Measurements from ENCODE around the gene GOLGA1.
A peak's percentile ranks its signal among the peaks of the same experiment; 100 is the strongest.
"Not testable (repeated sequence)": the region's sequence is repeated elsewhere in the genome, so short reads cannot be mapped to it uniquely, and the experiment has no call there.

Gene GOLGA1

GRCh38 chr9:124940894-124941678, at the start of gene GOLGA1:
Gene GOLGA1 (minus strand): TSS chr9:124941083. CDS start chr9:124938711, 2,372 bp downstream.
- peak within 1 kb of the TSS; percentile 99 for H3K27ac ChIP-seq (ENCODE audit: low read depth, low read length)
- peaks cover 5 to 12% (median 9%) of the 10 kb centered on the region in 5 donors for H3K36me3 ChIP-seq (ENCODE audit: control insufficient read depth in 5 of 5, insufficient read depth in 5 of 5, low read length in 5 of 5)
- no peaks in the 10 kb centered on the region for H3K27me3 ChIP-seq (ENCODE audit: control insufficient read depth in 5 of 5, insufficient read depth in 4 of 5, low read length in 5 of 5)
- H3K9me3 ChIP-seq (ENCODE audit: control insufficient read depth in 5 of 5, low read length in 5 of 5), result no peaks in the 10 kb centered on the region
- H3K9ac ChIP-seq (ENCODE audit: low read length in 5 of 5), result peak within 1 kb of the TSS; percentile 92 to 99 (median 98)
- peak within 1 kb of the TSS; percentile 81 to 98 (median 94) for H3K4me3 ChIP-seq (ENCODE audit: low read depth in 1 of 5, low read length in 5 of 5)
- H3K4me1 ChIP-seq (ENCODE audit: control insufficient read depth in 5 of 5, insufficient read depth in 5 of 5, low read length in 5 of 5), result peaks cover 0 to 21% (median 18%) of the 10 kb centered on the region in 5 donors

- Histone ChIP-seq H3K9me3 (ENCODE audit: control insufficient read depth in 5 of 5, low read length in 5 of 5) (no peaks in the 10 kb centered on the region), H3K4me1 (ENCODE audit: control insufficient read depth in 5 of 5, insufficient read depth in 5 of 5, low read length in 5 of 5) (no peaks in the 10 kb centered on the region), H3K27ac (ENCODE audit: low read depth, low read length) (no peak overlapping the region), H3K36me3 (ENCODE audit: control insufficient read depth in 5 of 5, insufficient read depth in 5 of 5, low read length in 5 of 5) (peaks cover 3 to 20% (median 10%) of the 10 kb centered on the region in 5 donors), H3K27me3 (ENCODE audit: control insufficient read depth in 5 of 5, insufficient read depth in 4 of 5, low read length in 5 of 5) (no peaks in the 10 kb centered on the region), H3K9ac (ENCODE audit: low read length in 5 of 5) (no peak overlapping the region), H3K4me3 (ENCODE audit: low read depth in 1 of 5, low read length in 5 of 5) (no peak overlapping the region)
Observed at GRCh38 chr9:124983698-124984097, 42.8 kb upstream of the GOLGA1 start.

- Histone ChIP-seq H3K4me3 (ENCODE audit: low read depth in 1 of 5, low read length in 5 of 5) (no peak overlapping the region), H3K36me3 (ENCODE audit: control insufficient read depth in 5 of 5, insufficient read depth in 5 of 5, low read length in 5 of 5) (peaks cover 7 to 23% (median 10%) of the 10 kb centered on the region in 5 donors), H3K4me1 (ENCODE audit: control insufficient read depth in 5 of 5, insufficient read depth in 5 of 5, low read length in 5 of 5) (no peaks in the 10 kb centered on the region), H3K27me3 (ENCODE audit: control insufficient read depth in 5 of 5, insufficient read depth in 4 of 5, low read length in 5 of 5) (no peaks in the 10 kb centered on the region), H3K27ac (ENCODE audit: low read depth, low read length) (no peak overlapping the region), H3K9me3 (ENCODE audit: control insufficient read depth in 5 of 5, low read length in 5 of 5) (no peaks in the 10 kb centered on the region), H3K9ac (ENCODE audit: low read length in 5 of 5) (no peak overlapping the region)
Observed at GRCh38 chr9:124980431-124980830, 39.5 kb upstream of the GOLGA1 start.

GRCh38 chr9:124975131-124975530, 34.2 kb upstream of the GOLGA1 start:
- Histone ChIP-seq H3K27ac (ENCODE audit: low read depth, low read length) (no peak overlapping the region), H3K9me3 (ENCODE audit: control insufficient read depth in 5 of 5, low read length in 5 of 5) (no peaks in the 10 kb centered on the region), H3K36me3 (ENCODE audit: control insufficient read depth in 5 of 5, insufficient read depth in 5 of 5, low read length in 5 of 5) (peaks cover 8 to 27% (median 15%) of the 10 kb centered on the region in 5 donors), H3K4me1 (ENCODE audit: control insufficient read depth in 5 of 5, insufficient read depth in 5 of 5, low read length in 5 of 5) (no peaks in the 10 kb centered on the region), H3K9ac (ENCODE audit: low read length in 5 of 5) (no peak overlapping the region), H3K4me3 (ENCODE audit: low read depth in 1 of 5, low read length in 5 of 5) (no peak overlapping the region), H3K27me3 (ENCODE audit: control insufficient read depth in 5 of 5, insufficient read depth in 4 of 5, low read length in 5 of 5) (no peaks in the 10 kb centered on the region)

GRCh38 chr9:124973807-124974206, 32.9 kb upstream of the GOLGA1 start:
- Histone ChIP-seq H3K36me3 (ENCODE audit: control insufficient read depth in 5 of 5, insufficient read depth in 5 of 5, low read length in 5 of 5) (peaks cover 8 to 27% (median 15%) of the 10 kb centered on the region in 5 donors), H3K27ac (ENCODE audit: low read depth, low read length) (no peak overlapping the region), H3K9me3 (ENCODE audit: control insufficient read depth in 5 of 5, low read length in 5 of 5) (no peaks in the 10 kb centered on the region), H3K9ac (ENCODE audit: low read length in 5 of 5) (no peak overlapping the region), H3K4me1 (ENCODE audit: control insufficient read depth in 5 of 5, insufficient read depth in 5 of 5, low read length in 5 of 5) (no peaks in the 10 kb centered on the region), H3K27me3 (ENCODE audit: control insufficient read depth in 5 of 5, insufficient read depth in 4 of 5, low read length in 5 of 5) (no peaks in the 10 kb centered on the region), H3K4me3 (ENCODE audit: low read depth in 1 of 5, low read length in 5 of 5) (no peak overlapping the region)

GRCh38 chr9:124972241-124972770, 31.4 kb upstream of the GOLGA1 start:
- peaks cover 10 to 32% (median 22%) of the 10 kb centered on the region in 5 donors for H3K36me3 ChIP-seq (ENCODE audit: control insufficient read depth in 5 of 5, insufficient read depth in 5 of 5, low read length in 5 of 5)

GRCh38 chr9:124969401-124969800, 28.5 kb upstream of the GOLGA1 start:
- no peak overlapping the region for H3K27ac ChIP-seq (ENCODE audit: low read depth, low read length)
- H3K4me1 ChIP-seq (ENCODE audit: control insufficient read depth in 5 of 5, insufficient read depth in 5 of 5, low read length in 5 of 5), result no peaks in the 10 kb centered on the region
- peaks cover 6 to 24% (median 13%) of the 10 kb centered on the region in 5 donors for H3K36me3 ChIP-seq (ENCODE audit: control insufficient read depth in 5 of 5, insufficient read depth in 5 of 5, low read length in 5 of 5)
- no peaks in the 10 kb centered on the region for H3K9me3 ChIP-seq (ENCODE audit: control insufficient read depth in 5 of 5, low read length in 5 of 5)
- H3K9ac ChIP-seq (ENCODE audit: low read length in 5 of 5), result no peak overlapping the region
- H3K27me3 ChIP-seq (ENCODE audit: control insufficient read depth in 5 of 5, insufficient read depth in 4 of 5, low read length in 5 of 5), result no peaks in the 10 kb centered on the region
- no peak overlapping the region for H3K4me3 ChIP-seq (ENCODE audit: low read depth in 1 of 5, low read length in 5 of 5)

More at GRCh38 chr9:124972241-124972770, 31.4 kb upstream of the GOLGA1 start:
- Histone ChIP-seq H3K27ac (ENCODE audit: low read depth, low read length) (no peak overlapping the region), H3K4me3 (ENCODE audit: low read depth in 1 of 5, low read length in 5 of 5) (no peak overlapping the region), H3K9me3 (ENCODE audit: control insufficient read depth in 5 of 5, low read length in 5 of 5) (no peaks in the 10 kb centered on the region), H3K9ac (ENCODE audit: low read length in 5 of 5) (no peak overlapping the region), H3K4me1 (ENCODE audit: control insufficient read depth in 5 of 5, insufficient read depth in 5 of 5, low read length in 5 of 5) (no peaks in the 10 kb centered on the region), H3K27me3 (ENCODE audit: control insufficient read depth in 5 of 5, insufficient read depth in 4 of 5, low read length in 5 of 5) (no peaks in the 10 kb centered on the region)

- peaks cover 6 to 22% (median 9%) of the 10 kb centered on the region in 5 donors for H3K36me3 ChIP-seq (ENCODE audit: control insufficient read depth in 5 of 5, insufficient read depth in 5 of 5, low read length in 5 of 5)
- H3K27ac ChIP-seq (ENCODE audit: low read depth, low read length), result no peak overlapping the region
- no peaks in the 10 kb centered on the region for H3K4me1 ChIP-seq (ENCODE audit: control insufficient read depth in 5 of 5, insufficient read depth in 5 of 5, low read length in 5 of 5)
- H3K9ac ChIP-seq (ENCODE audit: low read length in 5 of 5), result no peak overlapping the region
- no peaks in the 10 kb centered on the region for H3K9me3 ChIP-seq (ENCODE audit: control insufficient read depth in 5 of 5, low read length in 5 of 5)
- no peaks in the 10 kb centered on the region for H3K27me3 ChIP-seq (ENCODE audit: control insufficient read depth in 5 of 5, insufficient read depth in 4 of 5, low read length in 5 of 5)
- H3K4me3 ChIP-seq (ENCODE audit: low read depth in 1 of 5, low read length in 5 of 5), result no peak overlapping the region
Observed at GRCh38 chr9:124968238-124968637, 27.4 kb upstream of the GOLGA1 start.

- H3K27me3 ChIP-seq (ENCODE audit: control insufficient read depth in 5 of 5, insufficient read depth in 4 of 5, low read length in 5 of 5); H3K27ac ChIP-seq (ENCODE audit: low read depth, low read length); H3K4me3 ChIP-seq (ENCODE audit: low read depth in 1 of 5, low read length in 5 of 5); H3K9me3 ChIP-seq (ENCODE audit: control insufficient read depth in 5 of 5, low read length in 5 of 5); H3K4me1 ChIP-seq (ENCODE audit: control insufficient read depth in 5 of 5, insufficient read depth in 5 of 5, low read length in 5 of 5); H3K9ac ChIP-seq (ENCODE audit: low read length in 5 of 5): not testable (repeated sequence)
- H3K36me3 ChIP-seq (ENCODE audit: control insufficient read depth in 5 of 5, insufficient read depth in 5 of 5, low read length in 5 of 5), result peaks cover 0 to 16% (median 4%) of the 10 kb centered on the region in 5 donors
Observed at GRCh38 chr9:124965775-124966568, 25.1 kb upstream of the GOLGA1 start.

- no peaks in the 10 kb centered on the region for H3K4me1 ChIP-seq (ENCODE audit: control insufficient read depth in 5 of 5, insufficient read depth in 5 of 5, low read length in 5 of 5)
- no peaks in the 10 kb centered on the region for H3K27me3 ChIP-seq (ENCODE audit: control insufficient read depth in 5 of 5, insufficient read depth in 4 of 5, low read length in 5 of 5)
- H3K4me3 ChIP-seq (ENCODE audit: low read depth in 1 of 5, low read length in 5 of 5), result no peak overlapping the region
- peaks cover 0 to 11% (median 4%) of the 10 kb centered on the region in 5 donors for H3K36me3 ChIP-seq (ENCODE audit: control insufficient read depth in 5 of 5, insufficient read depth in 5 of 5, low read length in 5 of 5)
- H3K9me3 ChIP-seq (ENCODE audit: control insufficient read depth in 5 of 5, low read length in 5 of 5), result no peaks in the 10 kb centered on the region
- H3K27ac ChIP-seq (ENCODE audit: low read depth, low read length), result no peak overlapping the region
- no peak overlapping the region for H3K9ac ChIP-seq (ENCODE audit: low read length in 5 of 5)
Observed at GRCh38 chr9:124964604-124965003, 23.7 kb upstream of the GOLGA1 start.
